Osteoblast (primary cell): ENCODE data around the gene NUP214. TPM values are rescaled to one million over a fixed set of nuclear protein-coding genes. Genes with fewer than 3 reads are reported as not detected.

Experiments used
- DNase-seq: peaks from one replicate; pipeline ENCODE4 v3.0.0; 2011; ENCODE audit warnings: low spot score, mixed read lengths; ENCODE audit not compliant: insufficient read length; ENCODE audit errors: missing footprints
- H2AFZ ChIP-seq: 2 replicates; pipeline ENCODE4 v1.6.0; 2011; ENCODE audit warnings: mild to moderate bottlenecking, low read length
- H3K27ac ChIP-seq: 2 replicates; pipeline ENCODE4 v1.5.1; 2011; ENCODE audit warnings: mild to moderate bottlenecking, low read depth, low read length, moderate library complexity
- H3K27me3 ChIP-seq: 2 replicates; pipeline ENCODE4 v1.6.0; 2012; ENCODE audit warnings: mild to moderate bottlenecking, control low read depth, inconsistent platforms, low read length, moderate library complexity; ENCODE audit not compliant: insufficient read depth
- H3K36me3 ChIP-seq: 2 replicates; pipeline ENCODE4 v1.5.1; 2011; ENCODE audit warnings: mild to moderate bottlenecking, low read length, control low read depth, moderate library complexity; ENCODE audit not compliant: insufficient read depth
- H3K4me1 ChIP-seq: 2 replicates; pipeline ENCODE4 v1.5.1; 2011; ENCODE audit warnings: mild to moderate bottlenecking, low read length, control low read depth, moderate library complexity; ENCODE audit not compliant: insufficient read depth
- H3K4me2 ChIP-seq: 2 replicates; pipeline ENCODE4 v1.6.0; 2011; ENCODE audit warnings: mild to moderate bottlenecking, low read length; ENCODE audit not compliant: insufficient read depth
- H3K4me3 ChIP-seq: fragments of 200-600 bp; sonication (generic); 3 replicates; pipeline ENCODE4 v1.5.1; 2012; ENCODE audit warnings: mild to moderate bottlenecking, low read length, inconsistent platforms; ENCODE audit not compliant: insufficient read depth
- H3K79me2 ChIP-seq: 2 replicates; pipeline ENCODE4 v1.6.0; 2012; ENCODE audit warnings: mild to moderate bottlenecking, low read length, control low read depth, inconsistent platforms; ENCODE audit not compliant: insufficient read depth
- H3K9me3 ChIP-seq: 2 replicates; pipeline ENCODE4 v1.5.1; 2011; ENCODE audit warnings: low read depth, low read length, control low read depth
- H4K20me1 ChIP-seq: 2 replicates; pipeline ENCODE4 v1.6.0; 2012; ENCODE audit warnings: mild to moderate bottlenecking, low read length, control low read depth; ENCODE audit not compliant: insufficient read depth
- CTCF ChIP-seq: IDR thresholded peaks from 2 replicates; pipeline ENCODE4 v1.5.1; 2011; ENCODE audit warnings: mild to moderate bottlenecking, low read depth, low read length, moderate library complexity; ENCODE audit errors: extremely low read depth
- total RNA-seq: library from RNA; depleted of rRNA; stranded (reverse); fragments of >200 nt; gene quantifications from 2 replicates; pipeline ENCODE4 v1.2.3, GENCODE V29; 2012

Gene NUP214
- total RNA-seq, 1 donor: 17.7 TPM

- Histone ChIP-seq H3K4me3 (peak overlapping the region; percentile 65), H3K27ac (no peak overlapping the region), H3K4me1 (no peaks in the 10 kb centered on the region), H3K4me2 (peak overlapping the region; percentile 48), H3K9me3 (no peaks in the 10 kb centered on the region), H2AFZ (no peak overlapping the region), H3K79me2 (no peaks in the 10 kb centered on the region), H3K27me3 (peaks cover 13% of the 10 kb centered on the region), H4K20me1 (no peaks in the 10 kb centered on the region), H3K36me3 (no peaks in the 10 kb centered on the region)
- TF ChIP-seq CTCF: no peak
- peak; percentile 88 for DNase-seq
Observed at GRCh38 chr9:131276891-131277286, 151.5 kb downstream of the NUP214 start.

- Histone ChIP-seq H4K20me1 (no peaks in the 10 kb centered on the region), H2AFZ (no peak overlapping the region), H3K4me2 (peak overlapping the region; percentile 48), H3K4me3 (peak overlapping the region; percentile 65), H3K27ac (no peak overlapping the region), H3K9me3 (no peaks in the 10 kb centered on the region), H3K27me3 (peaks cover 18% of the 10 kb centered on the region), H3K36me3 (no peaks in the 10 kb centered on the region), H3K79me2 (no peaks in the 10 kb centered on the region), H3K4me1 (no peaks in the 10 kb centered on the region)
- no peak for TF ChIP-seq CTCF
- DNase-seq: no peak
Observed at GRCh38 chr9:131277287-131277909, 152.0 kb downstream of the NUP214 start.

GRCh38 chr9:131277910-131278701 is 152.7 kb downstream of the NUP214 start:
- Histone ChIP-seq H4K20me1 (no peaks in the 10 kb centered on the region), H3K4me1 (no peaks in the 10 kb centered on the region), H3K79me2 (no peaks in the 10 kb centered on the region), H3K36me3 (no peaks in the 10 kb centered on the region), H3K27ac (no peak overlapping the region), H3K4me2 (peak overlapping the region; percentile 48), H3K27me3 (peaks cover 20% of the 10 kb centered on the region), H2AFZ (no peak overlapping the region), H3K9me3 (no peaks in the 10 kb centered on the region), H3K4me3 (peak overlapping the region; percentile 65)
- DNase-seq: peak; percentile 100
- no peak for TF ChIP-seq CTCF

GRCh38 chr9:131278702-131279111 is 153.3 kb downstream of the NUP214 start:
- Histone ChIP-seq H3K79me2 (no peaks in the 10 kb centered on the region), H3K4me2 (no peak overlapping the region), H3K27me3 (peaks cover 24% of the 10 kb centered on the region), H4K20me1 (no peaks in the 10 kb centered on the region), H3K36me3 (no peaks in the 10 kb centered on the region), H2AFZ (no peak overlapping the region), H3K4me1 (no peaks in the 10 kb centered on the region), H3K27ac (no peak overlapping the region), H3K9me3 (no peaks in the 10 kb centered on the region), H3K4me3 (no peak overlapping the region)
- no peak for TF ChIP-seq CTCF
- peak; percentile 86 for DNase-seq
